NCI-H146 treated with DMSO at 0.1 percent for 48 hours (cell line): ENCODE data around the gene STIMATE.

ENCODE experiments used
- DNase-seq: peaks from one replicate; lab custom pipeline; 2025; ENCODE audit not compliant: unreplicated experiment; lab: John Stamatoyannopoulos, UW

STIMATE gene

GRCh38 chr3:52843108-52843865 is 54.1 kb downstream of the STIMATE start:
- no peak for DNase-seq

- no peak for DNase-seq
Measured at GRCh38 chr3:52842424-52842823, 54.9 kb downstream of the STIMATE start.

- DNase-seq = no peak
Measured at GRCh38 chr3:52841981-52842340, 55.4 kb downstream of the STIMATE start.

GRCh38 chr3:52841211-52841980 is 56.0 kb downstream of the STIMATE start:
- DNase-seq = no peak

GRCh38 chr3:52839892-52840545 is 57.3 kb downstream of the STIMATE start:
- DNase-seq = no peak

GRCh38 chr3:52839268-52839575 is 58.1 kb downstream of the STIMATE start:
- DNase-seq = no peak

GRCh38 chr3:52838561-52839267 is 58.6 kb downstream of the STIMATE start:
- DNase-seq = no peak

GRCh38 chr3:52836986-52837385 is 60.4 kb downstream of the STIMATE start:
- no peak for DNase-seq

- no peak for DNase-seq
Measured at GRCh38 chr3:52836471-52836845, 60.9 kb downstream of the STIMATE start.

- no peak for DNase-seq
Measured at GRCh38 chr3:52835766-52836470, 61.4 kb downstream of the STIMATE start.

- no peak for DNase-seq
Measured at GRCh38 chr3:52834871-52835501, 62.4 kb downstream of the STIMATE start, which contains the start of gene MUSTN1. Gene MUSTN1 (minus strand): TSS chr3:52835019. CDS start chr3:52834948, 71 bp downstream.

- no peak for DNase-seq
Measured at GRCh38 chr3:52833202-52833601, 64.1 kb downstream of the STIMATE start.

GRCh38 chr3:52831500-52832301 is 65.6 kb downstream of the STIMATE start:
- DNase-seq = no peak

- DNase-seq = no peak
Measured at GRCh38 chr3:52830535-52831258, 66.7 kb downstream of the STIMATE start, which contains the start of gene ITIH4. Gene ITIH4 (minus strand): TSS chr3:52830672. CDS start chr3:52830642, 30 bp downstream.

- DNase-seq = no peak
Measured at GRCh38 chr3:52829906-52830463, 67.4 kb downstream of the STIMATE start.

- DNase-seq = no peak
Measured at GRCh38 chr3:52829482-52829881, 67.9 kb downstream of the STIMATE start.

- DNase-seq = no peak
Measured at GRCh38 chr3:52827866-52828376, 69.4 kb downstream of the STIMATE start.

GRCh38 chr3:52827441-52827840 is 69.9 kb downstream of the STIMATE start:
- no peak for DNase-seq
